MM.1S (cell line): ENCODE measurements around the gene RBM42.
"Not testable (repeated sequence)": the region's sequence is repeated elsewhere in the genome, so short reads cannot be mapped to it uniquely, and the experiment has no call there.

Experiments used
- CTCF ChIP-seq: fragments of 300-600 bp; sonication (generic); IDR thresholded peaks from 2 replicates; pipeline ENCODE4 v1.5.1; 2016; ENCODE audit warnings: antibody characterized with exemption, low read length, mixed read lengths
- EZH2 ChIP-seq: fragments of 300-600 bp; sonication (generic); optimal IDR thresholded peaks from 2 replicates; pipeline ENCODE3; 2017; ENCODE audit warnings: low read depth, mild to moderate bottlenecking, antibody characterized with exemption, low read length, mixed read lengths

- TF ChIP-seq EZH2, CTCF: not testable (repeated sequence)
Measured at GRCh38 chr19:35604436-35604835, 24.4 kb upstream of the RBM42 start.
